ENCODE results near the gene ANKRD13D. TPM values are rescaled to one million over a fixed set of nuclear protein-coding genes. Genes with fewer than 3 reads are reported as not detected.

The ANKRD13D gene
- total and polyA plus RNA-seq, 2 of the 8 experiments (the other 6 are each of a cell fraction or from before 2014, with no cell fraction given) = 24.9 to 26.5 TPM

DNA sequence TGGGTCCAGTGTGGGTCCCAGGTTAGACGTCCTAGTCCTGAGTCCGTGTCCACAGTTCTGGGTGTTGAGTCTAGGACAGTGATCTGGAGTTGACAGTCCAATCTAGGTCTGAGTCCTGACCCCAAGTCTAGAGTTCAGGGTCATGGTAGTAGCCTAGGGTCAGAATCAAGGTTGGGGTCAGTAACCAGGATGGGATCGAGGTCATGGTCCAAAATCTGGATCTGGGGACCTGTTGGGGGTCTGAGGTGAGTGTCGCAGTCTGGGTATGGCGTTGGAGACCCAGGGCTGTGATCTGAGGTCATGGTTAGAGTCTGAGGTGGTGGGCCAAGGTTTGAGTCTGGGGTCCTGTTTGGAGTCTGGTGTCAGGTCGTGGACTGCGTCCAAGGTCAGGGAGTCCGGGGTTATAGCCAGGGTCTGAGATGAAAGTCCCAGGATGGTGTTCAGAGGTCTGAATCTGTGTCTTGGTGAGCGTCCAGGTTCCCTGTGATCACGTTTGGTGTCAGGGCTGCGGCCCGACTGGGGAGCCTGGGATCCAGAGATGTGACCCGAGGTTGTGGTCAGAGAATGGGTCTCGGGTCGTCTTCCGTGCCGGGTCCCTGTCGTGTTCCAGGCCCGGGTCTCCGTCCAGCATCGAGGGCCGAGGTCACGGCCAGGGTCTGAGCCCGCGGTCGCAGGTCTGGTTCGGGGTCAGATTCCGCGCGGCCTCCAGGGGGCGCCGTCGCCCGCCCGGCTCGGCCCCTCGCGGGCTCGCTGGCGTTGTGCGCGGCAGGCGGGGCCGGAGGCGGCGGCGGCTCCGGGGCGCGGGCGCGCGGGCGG, 23.3 kb upstream of the ANKRD13D start (continued):
- TF ChIP-seq, protein P1, sequence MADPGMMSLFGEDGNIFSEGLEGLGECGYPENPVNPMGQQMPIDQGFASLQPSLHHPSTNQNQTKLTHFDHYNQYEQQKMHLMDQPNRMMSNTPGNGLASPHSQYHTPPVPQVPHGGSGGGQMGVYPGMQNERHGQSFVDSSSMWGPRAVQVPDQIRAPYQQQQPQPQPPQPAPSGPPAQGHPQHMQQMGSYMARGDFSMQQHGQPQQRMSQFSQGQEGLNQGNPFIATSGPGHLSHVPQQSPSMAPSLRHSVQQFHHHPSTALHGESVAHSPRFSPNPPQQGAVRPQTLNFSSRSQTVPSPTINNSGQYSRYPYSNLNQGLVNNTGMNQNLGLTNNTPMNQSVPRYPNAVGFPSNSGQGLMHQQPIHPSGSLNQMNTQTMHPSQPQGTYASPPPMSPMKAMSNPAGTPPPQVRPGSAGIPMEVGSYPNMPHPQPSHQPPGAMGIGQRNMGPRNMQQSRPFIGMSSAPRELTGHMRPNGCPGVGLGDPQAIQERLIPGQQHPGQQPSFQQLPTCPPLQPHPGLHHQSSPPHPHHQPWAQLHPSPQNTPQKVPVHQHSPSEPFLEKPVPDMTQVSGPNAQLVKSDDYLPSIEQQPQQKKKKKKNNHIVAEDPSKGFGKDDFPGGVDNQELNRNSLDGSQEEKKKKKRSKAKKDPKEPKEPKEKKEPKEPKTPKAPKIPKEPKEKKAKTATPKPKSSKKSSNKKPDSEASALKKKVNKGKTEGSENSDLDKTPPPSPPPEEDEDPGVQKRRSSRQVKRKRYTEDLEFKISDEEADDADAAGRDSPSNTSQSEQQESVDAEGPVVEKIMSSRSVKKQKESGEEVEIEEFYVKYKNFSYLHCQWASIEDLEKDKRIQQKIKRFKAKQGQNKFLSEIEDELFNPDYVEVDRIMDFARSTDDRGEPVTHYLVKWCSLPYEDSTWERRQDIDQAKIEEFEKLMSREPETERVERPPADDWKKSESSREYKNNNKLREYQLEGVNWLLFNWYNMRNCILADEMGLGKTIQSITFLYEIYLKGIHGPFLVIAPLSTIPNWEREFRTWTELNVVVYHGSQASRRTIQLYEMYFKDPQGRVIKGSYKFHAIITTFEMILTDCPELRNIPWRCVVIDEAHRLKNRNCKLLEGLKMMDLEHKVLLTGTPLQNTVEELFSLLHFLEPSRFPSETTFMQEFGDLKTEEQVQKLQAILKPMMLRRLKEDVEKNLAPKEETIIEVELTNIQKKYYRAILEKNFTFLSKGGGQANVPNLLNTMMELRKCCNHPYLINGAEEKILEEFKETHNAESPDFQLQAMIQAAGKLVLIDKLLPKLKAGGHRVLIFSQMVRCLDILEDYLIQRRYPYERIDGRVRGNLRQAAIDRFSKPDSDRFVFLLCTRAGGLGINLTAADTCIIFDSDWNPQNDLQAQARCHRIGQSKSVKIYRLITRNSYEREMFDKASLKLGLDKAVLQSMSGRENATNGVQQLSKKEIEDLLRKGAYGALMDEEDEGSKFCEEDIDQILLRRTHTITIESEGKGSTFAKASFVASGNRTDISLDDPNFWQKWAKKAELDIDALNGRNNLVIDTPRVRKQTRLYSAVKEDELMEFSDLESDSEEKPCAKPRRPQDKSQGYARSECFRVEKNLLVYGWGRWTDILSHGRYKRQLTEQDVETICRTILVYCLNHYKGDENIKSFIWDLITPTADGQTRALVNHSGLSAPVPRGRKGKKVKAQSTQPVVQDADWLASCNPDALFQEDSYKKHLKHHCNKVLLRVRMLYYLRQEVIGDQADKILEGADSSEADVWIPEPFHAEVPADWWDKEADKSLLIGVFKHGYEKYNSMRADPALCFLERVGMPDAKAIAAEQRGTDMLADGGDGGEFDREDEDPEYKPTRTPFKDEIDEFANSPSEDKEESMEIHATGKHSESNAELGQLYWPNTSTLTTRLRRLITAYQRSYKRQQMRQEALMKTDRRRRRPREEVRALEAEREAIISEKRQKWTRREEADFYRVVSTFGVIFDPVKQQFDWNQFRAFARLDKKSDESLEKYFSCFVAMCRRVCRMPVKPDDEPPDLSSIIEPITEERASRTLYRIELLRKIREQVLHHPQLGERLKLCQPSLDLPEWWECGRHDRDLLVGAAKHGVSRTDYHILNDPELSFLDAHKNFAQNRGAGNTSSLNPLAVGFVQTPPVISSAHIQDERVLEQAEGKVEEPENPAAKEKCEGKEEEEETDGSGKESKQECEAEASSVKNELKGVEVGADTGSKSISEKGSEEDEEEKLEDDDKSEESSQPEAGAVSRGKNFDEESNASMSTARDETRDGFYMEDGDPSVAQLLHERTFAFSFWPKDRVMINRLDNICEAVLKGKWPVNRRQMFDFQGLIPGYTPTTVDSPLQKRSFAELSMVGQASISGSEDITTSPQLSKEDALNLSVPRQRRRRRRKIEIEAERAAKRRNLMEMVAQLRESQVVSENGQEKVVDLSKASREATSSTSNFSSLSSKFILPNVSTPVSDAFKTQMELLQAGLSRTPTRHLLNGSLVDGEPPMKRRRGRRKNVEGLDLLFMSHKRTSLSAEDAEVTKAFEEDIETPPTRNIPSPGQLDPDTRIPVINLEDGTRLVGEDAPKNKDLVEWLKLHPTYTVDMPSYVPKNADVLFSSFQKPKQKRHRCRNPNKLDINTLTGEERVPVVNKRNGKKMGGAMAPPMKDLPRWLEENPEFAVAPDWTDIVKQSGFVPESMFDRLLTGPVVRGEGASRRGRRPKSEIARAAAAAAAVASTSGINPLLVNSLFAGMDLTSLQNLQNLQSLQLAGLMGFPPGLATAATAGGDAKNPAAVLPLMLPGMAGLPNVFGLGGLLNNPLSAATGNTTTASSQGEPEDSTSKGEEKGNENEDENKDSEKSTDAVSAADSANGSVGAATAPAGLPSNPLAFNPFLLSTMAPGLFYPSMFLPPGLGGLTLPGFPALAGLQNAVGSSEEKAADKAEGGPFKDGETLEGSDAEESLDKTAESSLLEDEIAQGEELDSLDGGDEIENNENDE (IDR thresholded peaks at IDR 0.05; ENCODE audit: insufficient replicate concordance, low read length) = no peak
- TF ChIP-seq SP1 (IDR thresholded peaks at IDR 0.05; ENCODE audit: low read depth, low read length) (no peak), SIX5 (IDR thresholded peaks at IDR 0.05; ENCODE audit: low read depth, low read length) (no peak), BACH1 (IDR thresholded peaks at IDR 0.05; ENCODE audit: low read length) (0 out of 2 replicates have a peak, but pooled peaks have one; percentile 32), NANOG (IDR thresholded peaks at IDR 0.05; ENCODE audit: insufficient read depth, low read depth, low read length, poor library complexity, severe bottlenecking) (no peak), SP4 (IDR thresholded peaks at IDR 0.05; ENCODE audit: low read length) (no peak), EGR1 (IDR thresholded peaks at IDR 0.05; ENCODE audit: borderline replicate concordance, low read depth, low read length) (no peak), KDM5A (IDR thresholded peaks at IDR 0.05; ENCODE audit: low read length) (no peak)
- TF ChIP-seq, protein P2, sequence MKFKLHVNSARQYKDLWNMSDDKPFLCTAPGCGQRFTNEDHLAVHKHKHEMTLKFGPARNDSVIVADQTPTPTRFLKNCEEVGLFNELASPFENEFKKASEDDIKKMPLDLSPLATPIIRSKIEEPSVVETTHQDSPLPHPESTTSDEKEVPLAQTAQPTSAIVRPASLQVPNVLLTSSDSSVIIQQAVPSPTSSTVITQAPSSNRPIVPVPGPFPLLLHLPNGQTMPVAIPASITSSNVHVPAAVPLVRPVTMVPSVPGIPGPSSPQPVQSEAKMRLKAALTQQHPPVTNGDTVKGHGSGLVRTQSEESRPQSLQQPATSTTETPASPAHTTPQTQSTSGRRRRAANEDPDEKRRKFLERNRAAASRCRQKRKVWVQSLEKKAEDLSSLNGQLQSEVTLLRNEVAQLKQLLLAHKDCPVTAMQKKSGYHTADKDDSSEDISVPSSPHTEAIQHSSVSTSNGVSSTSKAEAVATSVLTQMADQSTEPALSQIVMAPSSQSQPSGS (IDR thresholded peaks at IDR 0.05; ENCODE audit: low read length) = no peak
